GM21447 (cell line): ENCODE measurements around the gene GABBR2.
"Not testable (repeated sequence)": the region's sequence is repeated elsewhere in the genome, so short reads cannot be mapped to it uniquely, and the experiment has no call there.

ENCODE experiments used
- ATAC-seq: cut with Tn5 transposase; IDR thresholded peaks from one replicate; pipeline ENCODE4 v1.9.1; 2021; ENCODE audit not compliant: unreplicated experiment

GABBR2 gene

DNA sequence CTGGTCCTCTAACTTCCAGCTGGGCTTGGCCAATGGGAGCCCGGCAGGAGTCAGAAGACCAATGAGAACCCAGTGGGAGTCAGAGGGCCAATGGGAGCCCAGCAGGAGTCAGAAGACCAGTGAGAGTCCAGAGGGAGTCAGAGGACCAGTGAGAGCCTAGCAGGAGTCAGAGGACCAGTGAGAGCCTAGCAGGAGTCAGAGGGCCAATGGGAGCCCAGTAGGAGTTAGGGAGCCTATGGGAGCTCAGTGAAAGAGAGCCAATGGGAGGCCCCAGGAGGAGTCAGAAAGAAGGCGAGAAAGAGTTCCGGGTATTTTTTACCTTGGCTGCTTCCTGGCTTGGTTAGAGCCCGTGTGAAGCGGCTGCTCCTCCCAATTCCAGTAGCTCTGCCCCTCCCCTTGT, 191.0 kb downstream of the GABBR2 start:
- ATAC-seq: no peak

DNA sequence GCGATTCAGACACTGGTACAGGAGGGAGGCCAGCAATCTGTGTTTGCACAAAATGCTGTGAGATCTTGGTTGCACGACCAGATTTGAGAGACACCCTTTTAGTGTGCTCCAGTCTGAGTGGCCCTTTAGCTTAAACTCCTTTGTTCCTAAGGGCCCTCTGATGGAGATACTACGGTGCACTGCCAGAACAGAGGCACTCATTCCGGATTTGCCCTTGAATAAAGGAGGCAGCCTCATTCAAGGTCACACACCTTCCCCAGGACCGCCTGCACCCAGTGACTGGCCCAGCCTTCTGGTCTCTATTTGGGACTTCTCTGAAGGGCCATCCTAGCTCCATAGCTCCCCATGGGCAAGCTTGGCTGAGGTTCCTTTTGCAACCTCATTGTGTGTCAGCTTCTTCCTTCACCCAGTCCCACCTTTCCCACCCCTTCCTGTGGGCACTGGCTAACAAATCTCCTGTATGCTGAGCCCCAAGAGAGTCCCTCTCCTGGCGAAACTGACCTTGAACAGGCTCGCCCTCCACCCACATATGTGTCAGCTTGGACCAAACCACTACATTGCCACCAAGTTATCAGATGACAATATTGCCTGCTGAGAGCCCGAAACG, 191.7 kb downstream of the GABBR2 start:
- no peak for ATAC-seq

DNA sequence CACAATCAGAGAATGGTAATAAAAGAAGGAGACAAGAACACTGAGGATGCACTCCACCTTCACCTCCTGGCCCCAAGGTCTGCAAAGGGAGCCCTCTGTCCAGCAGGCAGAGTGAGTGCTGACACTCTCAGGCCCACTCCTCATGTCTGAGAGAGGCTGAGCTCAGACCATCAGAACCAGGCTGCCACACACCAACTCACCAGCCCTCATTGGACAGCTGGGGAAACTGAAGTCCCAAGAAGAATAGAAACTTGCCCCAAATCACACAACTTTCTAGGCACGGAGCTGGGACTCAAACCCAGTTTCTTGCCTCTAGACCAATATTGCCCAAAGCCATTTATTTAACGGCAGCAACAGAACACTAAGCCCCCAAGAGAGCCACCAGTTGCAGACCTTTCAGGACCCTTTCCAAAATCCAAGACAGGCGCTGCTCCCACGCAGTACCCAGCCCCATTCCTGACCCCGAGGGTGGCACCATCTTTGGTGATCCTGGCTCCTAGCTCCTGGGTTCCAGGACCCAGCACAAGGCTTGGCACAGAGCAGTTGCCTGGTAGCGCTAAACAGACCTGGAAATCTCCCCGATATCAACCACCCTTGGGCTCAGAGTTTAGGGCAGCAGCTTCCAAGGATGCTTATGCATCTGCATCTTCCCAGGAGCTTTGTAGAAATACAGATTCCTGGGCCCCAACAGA, 192.4 kb downstream of the GABBR2 start:
- no peak for ATAC-seq

DNA sequence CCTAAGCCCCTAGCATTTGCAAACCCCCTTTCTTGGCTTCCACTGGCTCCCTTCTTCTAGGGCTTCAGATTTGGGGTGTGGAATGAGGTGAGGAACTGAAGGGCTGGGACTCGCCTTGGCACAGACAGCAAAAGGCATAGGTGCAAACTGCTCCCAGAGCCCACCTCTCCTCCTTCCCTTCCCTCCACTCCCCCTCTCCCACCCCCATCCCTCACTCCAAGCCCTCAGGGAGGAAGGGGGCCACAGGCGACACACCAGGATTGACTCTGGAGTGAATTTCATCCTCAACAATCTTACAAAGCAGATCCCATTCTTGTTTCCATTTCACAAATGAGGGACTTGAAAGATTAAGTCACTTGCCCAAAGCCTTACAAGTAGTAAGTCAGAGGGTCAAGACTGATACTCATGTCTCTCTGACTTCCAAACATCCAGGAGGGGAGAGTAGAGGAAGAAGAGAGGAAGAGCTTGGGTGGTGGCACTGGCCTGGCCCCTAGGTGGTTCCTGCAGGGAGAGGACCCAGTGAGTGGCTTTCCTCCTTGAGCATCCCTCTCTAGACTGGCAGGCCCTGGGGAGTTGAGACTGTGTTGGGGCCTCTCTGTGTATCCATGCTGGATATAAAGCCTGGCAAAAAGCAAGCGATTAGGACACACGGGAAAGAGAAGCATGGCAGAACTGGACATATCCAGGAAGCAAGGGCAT, 193.1 kb downstream of the GABBR2 start:
- ATAC-seq: no peak

DNA sequence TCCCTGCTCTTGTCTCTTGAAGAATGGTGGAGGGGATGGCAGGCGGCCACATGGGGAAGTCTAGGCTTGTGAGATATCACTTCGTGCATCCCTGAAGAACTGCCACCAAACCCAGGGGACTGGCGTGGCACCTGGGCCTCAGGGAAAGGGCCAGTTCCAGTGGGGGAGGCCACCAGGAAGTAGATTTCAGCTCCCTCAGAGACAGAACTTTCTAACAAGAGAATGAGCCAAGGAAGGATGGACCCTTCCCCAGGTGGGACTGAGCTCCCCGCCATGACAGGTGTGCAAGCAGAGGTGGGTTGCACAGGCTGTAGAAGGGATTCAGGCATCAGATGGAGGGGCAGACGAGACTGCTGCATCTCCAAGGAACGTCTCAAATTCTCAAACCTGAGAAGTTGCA, 193.9 kb downstream of the GABBR2 start:
- ATAC-seq: no peak

DNA sequence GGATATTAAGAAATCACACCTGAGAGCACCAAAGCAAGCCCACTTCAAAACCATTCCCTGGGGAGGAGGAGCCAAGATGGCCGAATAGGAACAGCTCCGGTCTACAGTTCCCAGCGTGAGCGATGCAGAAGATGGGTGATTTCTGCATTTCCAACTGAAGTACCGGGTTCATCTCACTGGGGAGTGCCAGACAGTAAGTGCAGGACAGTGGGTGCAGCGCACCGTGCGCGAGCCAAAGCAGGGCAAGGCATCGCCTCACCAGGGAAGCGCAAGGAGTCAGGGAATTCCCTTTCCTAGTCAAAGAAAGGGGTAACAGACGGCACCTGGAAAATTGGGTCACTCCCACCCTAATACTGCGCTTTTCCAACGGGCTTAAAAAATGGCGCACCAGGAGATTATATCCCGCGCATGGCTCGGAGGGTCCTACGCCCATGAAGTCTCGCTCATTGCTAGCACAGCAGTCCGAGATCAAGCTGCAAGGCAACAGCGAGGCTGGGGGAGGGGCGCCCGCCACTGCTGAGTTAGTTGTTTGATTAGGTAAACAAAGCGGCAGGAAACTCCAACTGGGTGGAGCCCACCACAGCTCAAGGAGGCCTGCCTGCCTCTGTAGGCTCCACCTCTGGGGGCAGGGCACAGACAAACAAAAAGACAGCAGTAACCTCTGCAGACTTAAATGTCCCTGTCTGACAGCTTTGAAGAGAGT, 200.4 kb downstream of the GABBR2 start:
- ATAC-seq: not testable (repeated sequence)

DNA sequence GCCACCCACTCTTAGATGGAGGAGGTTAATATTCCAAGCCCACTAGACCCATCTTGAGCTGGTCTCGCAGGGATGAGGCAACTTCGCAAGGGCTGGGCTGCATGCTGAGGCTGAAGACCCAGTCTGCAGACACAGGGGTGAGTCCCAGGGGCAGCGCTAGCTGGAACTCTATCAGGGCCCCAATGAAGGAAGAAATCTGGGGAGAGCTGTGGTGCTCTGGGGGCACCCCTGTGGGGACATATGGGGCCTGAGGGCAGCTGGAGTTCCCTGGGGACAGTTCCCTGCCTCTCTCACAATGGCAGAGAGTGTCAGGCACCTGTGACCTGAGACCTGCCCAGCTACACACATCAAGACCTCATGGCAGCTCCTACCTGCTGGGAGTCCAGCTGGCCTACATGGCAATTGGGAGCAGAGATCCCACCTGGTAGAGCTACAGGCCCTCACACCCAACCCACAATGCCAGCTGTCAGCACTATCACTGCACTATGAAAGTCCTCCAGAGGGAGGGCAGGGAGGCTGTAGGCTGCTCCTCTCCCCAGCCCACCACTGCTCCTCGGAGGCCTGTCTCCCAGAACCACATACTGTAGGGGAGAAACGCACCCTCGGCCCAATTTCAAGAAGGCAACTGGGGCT, 202.2 kb downstream of the GABBR2 start:
- no peak for ATAC-seq

DNA sequence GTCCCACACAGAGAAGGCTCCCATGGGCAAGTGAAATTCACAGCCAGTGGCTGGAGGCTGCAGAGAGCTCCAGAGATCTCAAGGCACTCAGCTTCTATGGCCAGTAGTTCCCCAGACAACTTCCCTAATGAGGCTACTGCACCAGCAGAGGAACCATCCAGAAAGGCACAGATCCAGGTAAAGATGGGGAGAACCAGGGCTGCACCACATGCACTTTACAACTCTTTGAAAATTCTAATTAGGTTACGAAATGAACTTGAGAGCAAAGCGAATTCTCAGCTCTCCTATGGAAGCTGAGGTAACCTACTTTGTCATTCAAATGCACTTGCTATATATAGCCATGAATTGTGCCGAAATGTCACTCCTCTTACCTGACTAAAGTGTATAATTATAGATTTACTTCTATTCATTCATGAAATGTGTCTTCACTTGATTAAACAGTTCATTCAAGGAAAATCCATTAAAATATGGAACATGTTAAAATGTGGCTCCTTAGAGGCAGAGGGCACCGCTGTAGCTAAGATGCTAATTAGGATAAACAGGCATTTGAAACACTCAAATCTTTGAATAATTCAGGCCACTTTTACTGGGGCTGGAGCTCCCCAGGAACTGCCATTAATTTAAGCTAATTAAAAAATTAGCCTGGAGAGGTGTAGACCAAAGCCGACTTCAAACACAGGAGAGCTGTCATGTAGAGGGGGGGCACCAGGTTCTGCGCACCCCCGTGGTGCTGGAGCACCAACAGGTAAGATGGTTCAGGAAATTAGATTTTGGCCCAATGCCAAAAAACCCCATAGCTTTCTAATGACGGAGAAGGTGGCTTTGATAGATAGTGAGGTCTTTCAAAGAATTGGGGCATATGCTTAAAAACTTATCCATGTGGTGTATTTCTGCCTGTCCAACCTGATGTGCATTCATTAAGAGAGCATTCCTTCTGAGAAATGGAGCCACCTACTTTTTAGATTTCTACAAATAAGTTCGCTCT, 204.1 kb downstream of the GABBR2 start:
- no peak for ATAC-seq

DNA sequence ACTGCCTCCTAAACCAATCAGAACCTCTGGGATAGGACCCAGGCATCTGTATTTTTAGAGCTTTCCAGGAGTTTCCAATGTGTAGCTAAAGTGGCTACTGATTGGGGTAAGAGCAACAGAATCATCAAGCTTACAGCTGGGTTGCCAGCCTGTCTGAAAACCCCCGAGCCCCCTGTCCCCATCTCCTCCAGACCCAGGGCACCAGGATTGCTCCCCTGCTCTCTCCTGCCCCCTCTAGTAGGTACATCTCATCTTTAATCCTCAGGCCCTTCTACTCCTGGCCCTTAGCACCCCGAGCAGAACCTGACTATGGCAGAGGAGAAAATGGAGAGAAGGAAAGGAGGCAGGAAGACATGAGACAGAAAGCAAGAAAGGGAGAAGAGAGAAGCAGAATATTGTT, 204.9 kb downstream of the GABBR2 start:
- no peak for ATAC-seq

DNA sequence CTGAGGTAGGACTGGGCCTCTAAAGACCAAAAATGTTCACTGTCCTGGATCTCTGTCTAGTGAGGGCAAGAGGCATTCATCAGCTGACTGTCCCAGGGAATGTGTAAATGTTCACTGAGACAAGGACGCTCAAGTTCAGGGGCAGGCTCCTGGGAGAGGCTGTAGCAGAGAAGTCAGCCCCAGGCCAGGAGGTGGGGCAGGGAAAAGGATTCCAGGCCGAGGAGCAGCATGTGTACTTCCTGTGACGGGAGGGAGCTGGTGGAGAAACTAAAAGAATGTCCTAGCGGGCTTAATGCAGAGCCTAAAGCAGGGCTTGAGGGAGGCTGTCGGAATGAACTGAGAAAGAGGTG, 205.8 kb downstream of the GABBR2 start:
- no peak for ATAC-seq

DNA sequence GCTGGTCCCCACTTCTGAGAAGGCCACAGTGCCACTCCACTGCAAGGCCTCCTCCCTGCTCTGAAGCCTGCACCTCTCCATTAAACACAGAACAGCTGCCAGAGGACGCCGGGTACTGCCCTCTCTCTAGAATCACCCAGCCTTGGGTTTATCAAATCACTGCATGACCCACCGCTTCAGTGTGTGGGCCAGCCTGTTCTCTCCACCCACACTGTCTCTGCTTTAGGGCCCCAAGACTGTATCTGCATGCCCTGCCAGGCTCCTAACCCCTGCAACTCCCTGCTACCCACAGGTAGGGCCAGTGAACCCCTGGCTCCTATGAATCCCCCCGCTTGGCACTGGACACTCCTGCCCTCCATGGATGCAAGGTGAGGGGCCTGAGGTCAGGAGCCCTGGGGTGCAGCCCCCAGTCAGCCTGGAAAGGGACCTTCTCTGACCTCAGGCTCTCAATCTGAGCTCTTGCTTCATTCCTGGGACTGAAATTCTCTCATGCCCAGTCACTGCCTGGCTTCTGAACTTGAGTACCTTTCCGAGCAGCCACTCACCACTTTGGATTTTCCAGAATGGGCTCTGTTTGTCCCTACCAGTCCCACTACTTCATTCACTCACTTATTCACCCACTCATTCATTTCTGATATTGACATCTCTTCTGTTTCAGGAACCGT, 206.3 kb downstream of the GABBR2 start:
- ATAC-seq: no peak

DNA sequence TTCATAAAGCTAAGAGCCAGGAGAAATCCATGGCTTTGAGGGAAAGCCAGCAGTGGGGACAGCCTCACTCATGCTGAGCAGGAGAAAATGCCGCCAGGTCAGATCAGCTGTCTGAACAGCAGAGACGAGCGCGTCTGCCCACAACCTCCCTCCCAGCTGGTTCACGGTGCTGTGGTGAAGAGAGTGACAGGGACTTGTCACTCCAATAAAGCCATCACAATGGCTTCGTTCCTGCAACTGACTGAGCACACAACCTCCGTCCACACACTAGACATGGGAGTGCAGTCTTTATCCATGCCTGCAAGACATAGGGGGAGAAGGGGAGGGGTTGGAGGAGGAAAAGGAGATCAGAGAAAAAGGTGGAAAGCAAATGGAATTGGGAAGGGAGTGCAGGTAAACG, 206.9 kb downstream of the GABBR2 start:
- no peak for ATAC-seq

DNA sequence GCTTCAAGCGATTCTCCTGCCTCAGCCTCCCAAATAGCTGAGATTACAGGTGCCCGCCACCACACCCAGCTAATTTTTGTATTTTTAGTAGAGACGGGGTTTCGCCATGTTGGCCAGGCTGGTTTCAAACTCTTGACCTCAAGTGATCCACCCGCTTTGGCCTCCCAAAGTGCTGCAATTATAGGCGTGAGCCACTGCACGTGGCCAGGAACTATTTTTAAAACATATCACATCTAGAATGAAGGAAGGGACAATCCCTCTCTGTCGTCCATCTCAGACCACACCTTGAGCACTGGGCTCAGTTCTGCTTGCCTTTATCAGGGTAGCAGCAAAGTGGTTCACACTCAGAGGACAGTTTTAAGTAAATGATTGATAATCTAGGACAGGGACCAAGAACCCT, 207.5 kb downstream of the GABBR2 start:
- ATAC-seq: not testable (repeated sequence)

DNA sequence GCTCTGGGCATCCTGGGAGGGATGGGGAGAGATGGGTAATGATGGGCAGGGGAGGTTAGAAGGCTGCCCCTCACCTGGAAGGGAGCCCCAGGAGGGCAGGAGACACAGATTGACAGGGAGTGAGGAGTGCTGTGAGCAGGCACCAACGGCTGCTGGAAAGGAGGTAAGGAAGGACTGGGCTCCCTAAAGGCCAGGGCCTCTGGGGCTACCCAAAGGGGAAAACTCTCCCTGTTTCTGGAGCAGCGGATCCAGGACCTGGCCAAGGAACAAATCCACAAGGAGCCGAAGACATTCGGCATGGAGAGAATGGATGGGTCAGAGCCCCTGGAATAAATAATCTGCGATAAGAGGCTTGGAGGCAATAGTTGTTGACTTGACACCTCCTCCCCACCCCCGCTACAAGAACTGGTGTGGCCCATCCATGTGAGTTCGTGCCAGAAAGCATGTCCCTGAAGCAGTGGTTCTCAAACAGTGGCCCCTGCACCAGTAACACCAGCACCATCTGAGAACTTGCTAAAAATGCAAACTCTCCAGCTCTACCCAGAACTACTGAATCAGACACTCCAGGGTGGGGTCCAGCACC, 208.3 kb downstream of the GABBR2 start:
- no peak for ATAC-seq

DNA sequence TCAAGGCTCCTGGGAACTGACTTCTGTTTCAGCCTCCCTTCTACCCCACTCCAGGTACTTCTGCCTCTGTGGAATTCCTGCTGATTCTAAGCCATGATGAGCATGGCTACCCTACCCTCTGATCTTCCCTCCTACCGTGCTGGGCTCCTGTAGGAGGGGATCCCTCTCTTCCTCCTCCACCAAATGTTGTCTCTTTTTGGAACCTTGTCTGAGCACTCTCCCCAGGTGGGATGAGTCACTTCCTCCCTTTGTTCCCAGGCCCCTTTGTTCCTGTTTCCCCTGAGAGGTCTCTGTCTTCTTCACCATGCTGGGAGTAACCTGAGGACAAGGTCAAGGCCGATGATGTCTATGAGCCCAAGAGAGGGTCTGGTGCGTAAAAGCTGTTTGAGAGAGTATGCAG, 213.2 kb downstream of the GABBR2 start:
- ATAC-seq: no peak

DNA sequence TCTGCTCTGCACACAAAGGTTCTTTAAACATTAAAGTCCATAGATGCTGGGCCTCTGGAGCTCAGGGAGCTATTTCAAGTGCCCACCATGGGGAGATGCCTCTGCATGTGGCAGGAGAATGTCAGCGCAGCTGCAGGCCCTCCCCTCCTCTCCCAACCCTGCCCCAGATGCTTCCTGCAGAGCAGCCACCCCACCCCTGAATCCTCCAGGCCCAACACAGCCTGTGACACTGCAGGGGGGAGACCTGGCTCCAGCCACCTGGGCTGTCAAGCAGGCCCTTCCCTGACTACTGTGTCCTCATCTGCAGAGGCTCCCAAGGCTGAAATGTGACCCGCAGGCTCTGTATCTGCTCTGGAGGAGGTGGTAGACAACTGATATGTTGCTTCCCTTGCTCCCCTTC, 213.9 kb downstream of the GABBR2 start:
- ATAC-seq: no peak

DNA sequence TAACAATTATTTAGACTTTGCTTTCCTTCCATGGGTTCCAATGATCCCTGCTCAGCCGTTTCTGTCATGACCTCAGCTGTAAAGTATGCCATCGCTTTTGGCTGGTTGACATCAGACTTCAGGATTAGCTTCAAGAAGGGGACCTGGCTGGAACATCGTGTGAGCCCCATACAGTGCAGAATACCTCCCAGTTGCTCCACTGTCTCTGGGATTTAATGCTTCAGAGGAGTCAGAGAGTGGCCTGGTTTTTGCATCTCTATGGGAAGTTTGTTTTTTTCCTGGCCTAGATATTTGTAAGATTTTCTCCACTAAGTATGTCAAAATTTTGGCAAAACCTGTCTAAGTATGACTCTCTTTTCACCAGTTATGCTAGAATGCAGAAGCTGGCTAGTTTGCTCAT, 216.9 kb downstream of the GABBR2 start:
- no peak for ATAC-seq

DNA sequence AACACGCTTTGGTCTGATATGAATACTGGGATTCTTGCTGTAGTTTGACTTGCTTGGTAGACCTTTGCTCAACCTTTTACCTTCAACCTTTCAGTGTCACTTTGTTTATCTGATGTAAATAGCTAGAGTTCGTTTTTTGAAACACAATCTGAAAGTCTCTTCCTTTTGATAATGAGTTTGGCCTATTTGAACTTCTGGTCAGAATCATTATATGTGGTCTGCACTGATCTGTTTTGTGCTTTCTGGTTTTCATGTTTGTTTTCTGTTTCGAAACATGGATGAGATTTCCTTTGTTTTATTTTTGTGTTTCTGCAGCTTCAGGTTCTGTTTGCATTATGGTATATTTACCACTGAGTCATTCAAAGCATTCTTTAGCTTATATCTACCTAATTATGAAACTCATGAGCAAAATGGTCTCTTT, 217.5 kb downstream of the GABBR2 start:
- no peak for ATAC-seq

DNA sequence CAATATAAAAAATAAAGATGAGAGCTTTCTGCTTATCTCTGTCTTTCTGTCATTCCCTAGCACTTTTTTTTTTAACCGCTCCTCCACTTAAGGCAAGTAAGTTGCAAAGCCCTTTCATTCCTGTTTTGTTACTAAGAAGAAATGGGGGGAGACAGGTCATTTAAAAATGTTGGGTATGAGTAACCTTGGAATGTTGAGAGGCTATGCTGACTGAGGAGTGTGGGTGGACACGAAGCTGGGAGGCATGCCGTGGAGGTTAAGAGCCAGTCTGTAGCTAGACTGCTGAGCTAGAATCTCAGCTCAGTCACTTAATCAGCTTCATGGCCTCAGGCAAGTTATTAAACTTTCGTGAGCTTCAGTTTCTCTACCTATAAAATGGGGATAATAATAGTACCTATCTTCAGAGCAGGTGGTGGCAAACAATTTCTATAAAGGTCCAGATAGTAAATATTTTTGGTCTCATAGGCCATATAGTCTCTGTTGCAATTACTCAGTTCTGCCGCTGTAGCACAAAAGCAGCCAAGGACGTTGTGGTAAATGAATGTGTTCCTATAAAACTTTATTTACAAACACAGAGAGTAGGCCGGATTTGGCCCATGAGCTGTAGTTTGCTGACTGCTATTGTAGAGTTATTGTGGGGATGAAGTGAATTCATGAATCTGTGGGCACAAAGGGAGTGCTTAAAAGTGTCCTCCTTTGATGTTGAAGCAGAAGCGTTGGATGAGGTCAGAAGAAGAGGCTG, 220.0 kb downstream of the GABBR2 start:
- ATAC-seq: no peak
